Left ventricle myocardium superior (tissue), 1 donor: Measurements from ENCODE around the gene FAM149A. TPM values are rescaled to one million over a fixed set of nuclear protein-coding genes. Genes with fewer than 3 reads are reported as not detected.

Experiments used
- total RNA-seq: library from RNA; stranded (reverse); fragmentation: NEBNext Ultra II Directional; extraction: Animal tissue kit (Norgen Biotek cat#: 25700); gene quantifications from one replicate; pipeline ENCODE4 v1.2.1, GENCODE V29; 2021
- donor health status: DM: no; HTN: yes; CAD: no; lungs with severe emphysema.

Gene FAM149A
- total RNA-seq, 1 donor from 2014 or later, result 12.8 TPM

Other genes with a start within 250 kb of the FAM149A start
- 6.3 TPM for gene TLR3, start 35.5 kb upstream of the FAM149A start, total RNA-seq
- gene CYP4V2, start 86.9 kb downstream of the FAM149A start, total RNA-seq, result 28.3 TPM
- gene KLKB1, start 122.8 kb downstream of the FAM149A start, total RNA-seq, result 1.1 TPM
- gene F11, start 161.5 kb downstream of the FAM149A start, total RNA-seq, result 0.52 TPM